ENCODE results near the gene PTGR3.

PTGR3 gene

DNA sequence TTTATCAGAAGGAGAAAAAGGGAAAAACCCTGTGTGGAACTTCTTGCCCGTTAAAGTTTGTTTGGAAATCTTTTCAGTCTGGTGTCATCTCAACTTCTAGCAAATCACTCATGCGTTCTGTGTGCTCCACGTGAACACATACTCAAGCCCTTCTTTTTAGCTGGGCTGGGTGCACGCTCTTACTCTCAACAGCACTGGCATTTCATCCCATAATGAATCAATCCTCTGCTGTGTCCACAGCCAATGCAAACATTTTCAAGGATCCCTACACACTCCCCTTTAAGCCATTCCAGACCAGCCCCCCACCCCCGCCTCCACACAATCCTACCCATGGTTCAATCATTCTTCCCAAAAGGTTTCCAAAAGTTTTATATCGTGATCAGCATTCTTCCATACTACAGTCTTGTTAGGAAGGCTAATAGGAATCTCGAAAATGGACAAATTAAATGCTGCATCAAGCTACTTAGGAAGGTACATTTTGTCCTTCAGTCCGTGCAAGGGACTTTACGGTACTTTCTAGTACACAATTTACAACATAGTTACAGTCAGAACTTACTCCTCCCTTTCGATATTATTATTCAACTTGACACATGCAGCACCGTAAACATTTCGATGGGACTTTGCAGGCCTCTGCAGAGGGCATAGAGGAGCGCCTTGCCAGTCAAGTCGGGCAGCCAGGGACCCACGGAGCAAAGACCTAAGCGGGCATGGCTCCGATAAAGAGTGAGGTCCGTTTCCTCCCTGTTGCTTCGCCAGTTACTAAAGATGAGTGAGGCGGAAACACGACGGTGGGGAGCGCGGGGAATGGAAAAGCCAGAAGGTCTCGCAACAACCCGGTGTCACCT lies 1.4 kb downstream of the PTGR3 start:
- peak overlapping the region; percentile 93 for H3K4me3 ChIP-seq (ENCODE audit: low read length)
- TF ChIP-seq CTCF (conservative IDR thresholded peaks at IDR 0.05; ENCODE audit: low read length), result no peak
- DNase-seq (ENCODE audit: low read depth), result peak; percentile 51

DNA sequence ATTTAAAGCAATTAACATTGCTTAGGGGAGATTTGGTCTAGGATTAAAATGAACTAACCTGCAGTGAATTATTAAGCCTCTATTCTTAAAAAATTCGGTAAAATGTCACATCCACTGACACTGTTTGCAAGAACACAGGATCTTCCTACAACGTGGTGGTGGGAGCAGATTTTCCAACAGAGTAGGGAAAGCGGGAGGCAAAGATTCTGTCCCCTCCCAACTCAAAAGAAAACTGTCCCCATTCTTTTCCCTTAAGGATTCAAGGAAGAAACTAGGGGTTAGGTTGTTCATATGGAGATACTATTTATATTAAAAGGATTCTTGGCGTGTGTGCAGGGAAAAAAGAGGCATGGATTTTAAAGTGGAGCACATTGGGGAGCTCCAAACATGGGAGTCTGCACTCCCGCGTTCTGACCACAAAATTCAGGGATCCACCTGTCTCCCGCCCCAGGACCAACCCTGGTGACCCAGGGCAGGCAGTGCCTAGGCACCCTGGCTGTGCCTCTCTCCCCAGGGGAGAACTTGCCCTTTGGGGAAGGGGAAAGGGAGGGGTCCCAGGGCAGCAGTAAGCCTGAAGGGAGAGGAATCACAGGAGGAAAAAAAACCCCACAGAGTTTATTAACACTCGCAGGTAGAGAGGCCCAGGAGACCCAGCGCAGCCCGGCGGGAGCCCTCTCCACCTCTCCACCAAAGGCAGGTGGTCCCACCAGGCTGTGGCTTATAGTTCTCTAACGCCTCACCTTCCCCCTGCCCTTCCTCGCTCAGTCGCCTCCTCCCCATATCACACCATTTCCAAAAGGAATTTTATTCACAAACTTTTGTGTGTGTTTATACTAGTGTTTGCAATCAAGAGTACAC lies 2.3 kb downstream of the PTGR3 start:
- H3K4me3 ChIP-seq (ENCODE audit: low read length), result peak overlapping the region; percentile 93

GRCh38 chr18:75205514-75206132 lies 3.3 kb downstream of the PTGR3 start:
- H3K4me3 ChIP-seq (ENCODE audit: low read length), result peak overlapping the region; percentile 93
- no peak for TF ChIP-seq CTCF (conservative IDR thresholded peaks at IDR 0.05; ENCODE audit: low read length)
- DNase-seq (ENCODE audit: low read depth), result no peak

More for the DNA sequence above, 2.3 kb downstream of the PTGR3 start:
- DNase-seq (ENCODE audit: low read depth), result no peak
- no peak for TF ChIP-seq CTCF (conservative IDR thresholded peaks at IDR 0.05; ENCODE audit: low read length)

GRCh38 chr18:75204732-75205513 lies 4.0 kb downstream of the PTGR3 start:
- H3K4me3 ChIP-seq (ENCODE audit: low read length), result peak overlapping the region; percentile 40
- DNase-seq (ENCODE audit: low read depth), result no peak
- no peak for TF ChIP-seq CTCF (conservative IDR thresholded peaks at IDR 0.05; ENCODE audit: low read length)

DNA sequence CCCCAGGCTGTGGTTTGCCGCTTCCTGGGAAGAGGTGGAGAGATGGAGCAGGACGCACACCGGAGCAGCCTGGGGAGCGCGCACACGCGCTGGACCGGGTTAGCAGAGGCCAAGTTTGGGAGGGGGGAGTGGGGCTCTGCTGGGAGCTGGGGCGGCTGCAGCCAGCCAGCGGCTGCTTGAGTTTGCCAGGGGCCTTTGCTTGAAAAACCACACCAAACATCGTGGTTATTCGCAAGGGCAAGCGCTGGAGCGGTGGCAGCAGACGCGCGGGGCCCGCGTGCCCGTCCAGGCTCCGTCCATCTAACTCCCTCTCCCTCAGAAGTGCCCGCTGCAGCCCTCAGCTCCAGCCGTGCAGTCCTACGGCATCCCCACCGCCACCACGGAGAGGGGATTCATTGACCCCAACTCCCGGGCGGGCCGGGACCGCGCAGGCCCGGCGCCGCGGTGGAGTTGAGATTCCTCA lies 4.6 kb downstream of the PTGR3 start:
- H3K4me3 ChIP-seq (ENCODE audit: low read length), result peak overlapping the region; percentile 39
- DNase-seq (ENCODE audit: low read depth), result no peak
- no peak for TF ChIP-seq CTCF (conservative IDR thresholded peaks at IDR 0.05; ENCODE audit: low read length)

GRCh38 chr18:75203416-75204268 lies 5.3 kb downstream of the PTGR3 start:
- DNase-seq (ENCODE audit: low read depth), result no peak
- no peak for TF ChIP-seq CTCF (conservative IDR thresholded peaks at IDR 0.05; ENCODE audit: low read length)
- H3K4me3 ChIP-seq (ENCODE audit: low read length), result peak overlapping the region; percentile 39

Data from AG10803 (cell line).